Adrenal gland (tissue), 12 donors: Measurements from ENCODE around the gene BCL2L11. TPM values are rescaled to one million over a fixed set of nuclear protein-coding genes. Genes with fewer than 3 reads are reported as not detected.

ENCODE experiments used
- DNase-seq, 7 donors: peaks; one replicate each; pipeline ENCODE4 v3.0.0-alpha.2; 2019 to 2020
- H3K27ac ChIP-seq, 5 donors: fragments of 200-600 bp; sonication (generic) in 4 of 5; 1 replicate in 3 of 5; 2 replicates in 2 of 5; pipeline versions ENCODE4 v1.5.1 to v1.8.0; 2016 to 2020; ENCODE audit warnings: mild to moderate bottlenecking in 1 of 5
- H3K27me3 ChIP-seq: fragments of 200-600 bp; 2 replicates; pipeline ENCODE4 v1.8.0; 2021
- H3K36me3 ChIP-seq, 2 donors: fragments of 200-600 bp; replicated peaks in 1 of 2; 1 replicate in 1 of 2; 2 replicates in 1 of 2; pipeline versions ENCODE4 v1.5.1 to v1.8.0; 2018 to 2022
- H3K4me1 ChIP-seq, 2 donors: fragments of 200-600 bp; replicated peaks in 1 of 2; 1 replicate in 1 of 2; 2 replicates in 1 of 2; pipeline versions ENCODE4 v1.5.1 to v1.8.0; 2018 to 2021
- H3K4me3 ChIP-seq, 4 donors: fragments of 200-600 bp; sonication (generic) in 3 of 4; one replicate each; pipeline ENCODE4 v1.5.1; 2016 to 2018
- H3K9me3 ChIP-seq, 3 donors: fragments of 200-600 bp; sonication (generic) in 1 of 3; replicated peaks in 1 of 3; 1 replicate in 2 of 3; 2 replicates in 1 of 3; pipeline versions ENCODE4 v1.5.1 to v1.8.0; 2016 to 2021
- POLR2A ChIP-seq, 2 donors: fragments of 450-650 bp; IDR thresholded peaks; one replicate each; pipeline ENCODE4 v1.6.1; 2017; ENCODE audit warnings: antibody characterized with exemption in 2 of 2, mild to moderate bottlenecking in 2 of 2, moderate library complexity in 1 of 2
- WGBS, 4 donors: extraction: QIAGEN DNeasy Blood & Tissue Kit in 2 of 4; methylation state at CpG; one replicate each; pipeline versions ENCODE4 v1.1.5 to v1.1.7; 2013 to 2017; 5-methylcytosine and 5-hydroxymethylcytosine counted together
- intact Hi-C, 2 donors: fragments of 100-400 bp; cut with DNase I; formaldehyde crosslinking; loops; one replicate each; pipeline versions ENCODE4 v1.14.1 to v1.15.0; 2022 to 2023
- polyA plus RNA-seq, 3 donors: library from polyadenylated mRNA; stranded (reverse); fragments of 200-250 nt in 2 of 3; fragments of 350-450 nt in 1 of 3; fragmentation: Illumina TruSeq in 1 of 3; extraction: RNeasy Lipid Tissue Mini Kit (QIAGEN cat#74804) in 1 of 3; gene quantifications; one replicate each; pipeline ENCODE4 v1.2.3, GENCODE V29; 2013 to 2014
- total RNA-seq, 9 donors: library from RNA; depleted of rRNA in 4 of 9; stranded (reverse); fragments of >200 nt in 4 of 9; fragments of 120-200 nt in 1 of 9; fragmentation: NEBNext Ultra II Directional in 1 of 9; extraction: Animal tissue kit (Norgen Biotek cat#: 25700) in 1 of 9; gene quantifications; one replicate each; pipeline versions ENCODE4 v1.1.0 to v1.2.4, GENCODE V29; 2013 to 2023
- TF ChIP-seq, protein P1 (sequence below), 6 experiments: fragments of 450-650 bp in 4 of 6; fragments of 200-600 bp in 2 of 6; sonication (generic) in 1 of 6; IDR thresholded peaks; 1 replicate in 5 of 6; 2 replicates in 1 of 6; pipeline versions ENCODE4 v1.5.1 to v1.8.0; 2016 to 2021; ENCODE audit warnings: antibody characterized with exemption in 6 of 6, mild to moderate bottlenecking in 2 of 6, moderate library complexity in 1 of 6
- donor health status: healthy with polysubstance abuse.
- donor health status: Bipolar disorder and iron deficiency.
- donor health status: DM: yes; HTN: yes; CAD: no.
- donor health status: DM: no; HTN: no; CAD: no.
- donor health status: DM: no; HTN: no; CAD: no.
- donor health status: DM: yes; HTN: yes; CAD: no.

BCL2L11 gene
- total and polyA plus RNA-seq, 12 donors, result 2.5 to 165 (median 15.7) TPM

DNA sequence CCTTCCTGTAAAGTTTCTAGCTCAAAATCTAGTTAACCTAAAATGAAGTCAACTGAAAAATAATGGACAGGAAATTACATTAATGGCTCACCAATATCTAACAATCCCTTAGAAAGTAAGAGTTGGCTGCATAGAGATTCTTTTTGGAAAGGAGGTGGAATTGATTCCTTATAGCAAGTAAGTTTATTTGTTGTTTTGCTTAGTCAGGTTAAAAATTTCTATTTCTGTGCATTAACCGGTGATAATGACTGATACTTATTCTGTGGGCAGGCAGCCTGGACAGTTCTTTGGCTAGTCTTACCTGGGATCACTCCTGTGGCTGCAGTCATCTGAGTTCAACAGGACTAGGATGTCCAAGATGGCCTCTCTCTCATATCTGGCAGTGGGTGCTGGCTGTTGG, 6.9 kb upstream of the BCL2L11 start:
- Histone ChIP-seq H3K36me3 (no peaks in the 10 kb centered on the region), H3K4me3 (no peak overlapping the region), H3K27me3 (peaks cover 15% of the 10 kb centered on the region), H3K27ac (no peak overlapping the region), H3K9me3 (no peaks in the 10 kb centered on the region), H3K4me1 (peaks cover 0 to 15% of the 10 kb centered on the region in 2 donors)
- TF ChIP-seq, protein P1, sequence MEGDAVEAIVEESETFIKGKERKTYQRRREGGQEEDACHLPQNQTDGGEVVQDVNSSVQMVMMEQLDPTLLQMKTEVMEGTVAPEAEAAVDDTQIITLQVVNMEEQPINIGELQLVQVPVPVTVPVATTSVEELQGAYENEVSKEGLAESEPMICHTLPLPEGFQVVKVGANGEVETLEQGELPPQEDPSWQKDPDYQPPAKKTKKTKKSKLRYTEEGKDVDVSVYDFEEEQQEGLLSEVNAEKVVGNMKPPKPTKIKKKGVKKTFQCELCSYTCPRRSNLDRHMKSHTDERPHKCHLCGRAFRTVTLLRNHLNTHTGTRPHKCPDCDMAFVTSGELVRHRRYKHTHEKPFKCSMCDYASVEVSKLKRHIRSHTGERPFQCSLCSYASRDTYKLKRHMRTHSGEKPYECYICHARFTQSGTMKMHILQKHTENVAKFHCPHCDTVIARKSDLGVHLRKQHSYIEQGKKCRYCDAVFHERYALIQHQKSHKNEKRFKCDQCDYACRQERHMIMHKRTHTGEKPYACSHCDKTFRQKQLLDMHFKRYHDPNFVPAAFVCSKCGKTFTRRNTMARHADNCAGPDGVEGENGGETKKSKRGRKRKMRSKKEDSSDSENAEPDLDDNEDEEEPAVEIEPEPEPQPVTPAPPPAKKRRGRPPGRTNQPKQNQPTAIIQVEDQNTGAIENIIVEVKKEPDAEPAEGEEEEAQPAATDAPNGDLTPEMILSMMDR (IDR thresholded peaks at IDR 0.05), result no peak
- no peak for DNase-seq
- intact Hi-C loops, result loop anchor here in 1 of 2 donors (10.0 kb wide), 1 partner anchor 591 kb away; no protein-coding TSS in a partner anchor
- 78 to 91% (median 82%) methylated on average over 1 of the region's 1 CpG for WGBS, 4 donors

DNA sequence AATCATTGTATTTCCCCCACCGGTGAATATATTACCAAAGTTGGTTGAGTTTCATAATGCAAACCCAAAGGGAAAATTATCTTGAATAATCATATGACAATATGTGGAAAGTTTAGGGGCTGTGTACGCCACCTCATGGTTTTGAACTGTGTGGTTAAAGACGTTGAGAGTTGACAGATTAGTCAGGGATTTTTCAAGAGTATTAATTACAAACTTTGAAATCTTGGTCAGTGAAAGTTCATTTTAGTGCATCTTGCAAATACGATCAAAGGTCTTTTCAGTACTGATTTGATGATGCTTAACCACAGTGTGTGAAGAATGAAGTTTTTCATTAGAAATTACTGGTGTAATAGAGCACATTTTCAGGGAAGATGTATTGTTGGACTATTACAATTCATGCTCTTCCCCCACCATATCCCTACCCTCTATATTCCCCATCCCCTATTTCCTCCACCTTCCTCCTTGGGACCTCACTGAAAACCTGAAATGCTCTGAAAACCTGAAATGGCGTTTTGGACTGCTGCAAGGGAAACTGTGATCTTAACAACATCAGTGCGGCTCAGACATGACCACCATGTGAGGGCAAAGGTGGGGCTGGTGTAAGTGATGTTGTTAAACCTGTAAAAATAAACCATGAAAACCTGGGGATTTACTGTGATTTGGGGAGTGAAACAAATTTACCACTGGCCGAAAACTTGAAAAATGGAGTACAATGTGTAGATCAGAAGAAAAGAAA, 4.5 kb upstream of the BCL2L11 start:
- peaks cover 6% of the 10 kb centered on the region for H3K27me3 ChIP-seq
- H3K4me1 ChIP-seq, result peaks cover 5 to 22% of the 10 kb centered on the region in 2 donors
- no peak for DNase-seq
- H3K36me3 ChIP-seq, result no peaks in the 10 kb centered on the region
- TF ChIP-seq POLR2A (IDR thresholded peaks at IDR 0.05), result no peak
- TF ChIP-seq, protein P1 (IDR thresholded peaks at IDR 0.05), result no peak
- H3K4me3 ChIP-seq, result no peak overlapping the region
- intact Hi-C loops, result loop anchor here in 1 of 2 donors (10.0 kb wide), 1 partner anchor 589 kb away; no protein-coding TSS in a partner anchor
- 61 to 68% (median 62%) methylated on average over 7 of the region's 7 CpGs for WGBS, 4 donors
- H3K9me3 ChIP-seq, result no peaks in the 10 kb centered on the region
- H3K27ac ChIP-seq, result no peak overlapping the region

DNA sequence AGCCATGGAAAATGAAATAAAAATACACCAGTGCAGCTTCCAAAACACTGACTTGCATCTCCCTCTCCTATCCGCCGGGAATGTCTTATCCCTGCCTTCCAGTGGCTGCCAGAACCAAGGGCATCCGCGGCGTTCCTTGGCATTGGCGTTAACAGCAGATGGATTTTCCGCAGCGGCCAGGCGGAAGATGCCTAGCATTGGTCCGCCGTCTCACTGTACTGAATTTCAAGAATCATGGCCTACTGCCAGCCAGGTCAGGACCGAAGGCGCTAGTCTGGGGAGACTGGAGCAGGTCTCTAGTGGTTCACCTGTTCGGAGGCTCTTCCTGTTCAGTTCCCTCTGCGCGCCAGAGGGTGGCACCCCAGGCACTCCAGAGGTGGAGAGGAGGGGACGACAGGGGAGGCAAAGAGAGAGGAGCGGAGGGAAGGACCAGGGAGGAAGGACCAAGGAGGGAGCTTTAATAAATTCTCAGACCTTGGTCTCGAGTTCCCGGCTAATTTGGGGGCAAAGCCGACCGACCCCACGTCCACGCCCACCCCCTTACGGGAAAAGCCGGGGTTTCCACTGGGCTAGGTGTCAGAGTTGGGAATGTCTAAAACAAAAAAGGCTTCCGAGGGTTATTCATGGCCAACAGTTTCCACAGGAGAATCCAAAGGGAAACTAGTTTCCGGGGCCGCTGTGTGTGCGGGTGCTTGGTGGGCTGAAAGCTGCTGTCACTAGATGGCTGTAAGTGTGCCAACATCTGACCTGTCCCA, 3.7 kb upstream of the BCL2L11 start:
- Histone ChIP-seq H3K9me3 (no peaks in the 10 kb centered on the region), H3K27me3 (peaks cover 6% of the 10 kb centered on the region), H3K27ac (no peak overlapping the region), H3K4me1 (peaks cover 5 to 26% of the 10 kb centered on the region in 2 donors), H3K4me3 (peak overlapping the region in 2 of 4 donors; percentile 2 to 47), H3K36me3 (no peaks in the 10 kb centered on the region)
- TF ChIP-seq, protein P1 (IDR thresholded peaks at IDR 0.05), result peak; percentile 76 to 92 (median 86)
- TF ChIP-seq POLR2A (IDR thresholded peaks at IDR 0.05), result no peak
- WGBS, 4 donors, result 3 to 11% (median 4%) methylated on average over 25 to 30 of the region's 30 CpGs
- intact Hi-C loops, result loop anchor here in 1 of 2 donors (10.0 kb wide), 1 partner anchor 588 kb away; no protein-coding TSS in a partner anchor
- peak; percentile 72 to 87 (median 79) for DNase-seq
